D341Med (cell line): ENCODE data around the gene SHISA5.
"Not testable (repeated sequence)": the region's sequence is repeated elsewhere in the genome, so short reads cannot be mapped to it uniquely, and the experiment has no call there.

Experiments
- DNase-seq: peaks from one replicate; pipeline ENCODE4 v3.0.0; 2012; ENCODE audit warnings: low spot score

The SHISA5 gene

GRCh38 chr3:48504051-48504946, at the start of gene SHISA5:
SHISA5 (minus strand) TSS chr3:48504174; CDS start chr3:48504094, 80 bp downstream.
- DNase-seq, result peak; percentile 78

- DNase-seq, result no peak
These were observed 49.4 kb upstream of the SHISA5 start for GRCh38 chr3:48553361-48553760.

GRCh38 chr3:48552111-48552951, 48.4 kb upstream of the SHISA5 start:
- no peak for DNase-seq

- not testable (repeated sequence) for DNase-seq
These were observed 47.7 kb upstream of the SHISA5 start for GRCh38 chr3:48551651-48552050.

- DNase-seq, result peak; percentile 88
These were observed 45.0 kb upstream of the SHISA5 start for GRCh38 chr3:48548729-48549705.

GRCh38 chr3:48548126-48548525, 44.2 kb upstream of the SHISA5 start:
- no peak for DNase-seq

GRCh38 chr3:48546203-48546829, 42.3 kb upstream of the SHISA5 start:
- DNase-seq, result no peak

- DNase-seq, result no peak
These were observed 40.2 kb upstream of the SHISA5 start for GRCh38 chr3:48544141-48544540.

GRCh38 chr3:48543271-48543866, 39.4 kb upstream of the SHISA5 start:
- no peak for DNase-seq

GRCh38 chr3:48538451-48538850, 34.5 kb upstream of the SHISA5 start:
- no peak for DNase-seq

GRCh38 chr3:48536785-48537184, 32.8 kb upstream of the SHISA5 start:
- DNase-seq, result no peak

- DNase-seq, result no peak
These were observed 32.1 kb upstream of the SHISA5 start for GRCh38 chr3:48536116-48536515.

- no peak for DNase-seq
These were observed 31.6 kb upstream of the SHISA5 start for GRCh38 chr3:48535578-48535977.

GRCh38 chr3:48532977-48533337, 29.0 kb upstream of the SHISA5 start:
- no peak for DNase-seq

- no peak for DNase-seq
These were observed 28.4 kb upstream of the SHISA5 start for GRCh38 chr3:48532271-48532976.

- not testable (repeated sequence) for DNase-seq
These were observed 26.7 kb upstream of the SHISA5 start for GRCh38 chr3:48530701-48531100.

GRCh38 chr3:48528754-48529153, 24.8 kb upstream of the SHISA5 start:
- no peak for DNase-seq

- no peak for DNase-seq
These were observed 24.1 kb upstream of the SHISA5 start for GRCh38 chr3:48528048-48528447.

GRCh38 chr3:48524970-48525369, 21.0 kb upstream of the SHISA5 start:
- peak; percentile 9 for DNase-seq

- DNase-seq, result peak; percentile 24
These were observed 17.7 kb upstream of the SHISA5 start for GRCh38 chr3:48521635-48522034.
